Activated naive CD4-positive, alpha-beta T cell treated with anti-CD3 and anti-CD28 coated beads for 36 hours (primary cell): Measurements from ENCODE around the gene SRP68. TPM values are rescaled to one million over a fixed set of nuclear protein-coding genes. Genes with fewer than 3 reads are reported as not detected.
A peak's percentile ranks its signal among the peaks of the same experiment; 100 is the strongest.

Experiments
- CTCF ChIA-PET: fragments of 350-600 bp; sonication (Branson Sonifier 250); formaldehyde crosslinking; loops from one replicate; lab custom pipeline; 2021; ENCODE audit warnings: antibody characterized with exemption; lab: Charles Lee
- DNase-seq: peaks from one replicate; pipeline ENCODE4 v3.0.0-alpha.2; 2020
- H3K27ac Mint-ChIP-seq: one replicate; pipeline ENCODE4 v1.8.0; 2021; ENCODE audit warnings: mild to moderate bottlenecking, mixed read lengths
- H3K27me3 Mint-ChIP-seq: one replicate; pipeline ENCODE4 v1.8.0; 2021; ENCODE audit warnings: low read depth, mixed read lengths
- H3K36me3 Mint-ChIP-seq: one replicate; pipeline ENCODE4 v1.8.0; 2021; ENCODE audit warnings: low read depth, mixed read lengths
- H3K4me1 Mint-ChIP-seq: one replicate; pipeline ENCODE4 v1.8.0; 2021; ENCODE audit warnings: low read depth, mixed read lengths
- H3K4me3 Mint-ChIP-seq: one replicate; pipeline ENCODE4 v1.8.0; 2021; ENCODE audit warnings: mild to moderate bottlenecking, moderate library complexity, mixed read lengths
- H3K9me3 Mint-ChIP-seq: one replicate; pipeline ENCODE4 v1.8.0; 2021; ENCODE audit warnings: mixed read lengths
- intact Hi-C: fragments of 100-400 bp; cut with micrococcal nuclease; formaldehyde crosslinking; loops from one replicate; pipeline ENCODE4 v1.15.1; 2023
- microRNA-seq: library from miRNA; unstranded; fragments of <30 nt; microRNA quantifications from one replicate; pipeline ENCODE4 v1.2.0, GENCODE V29; 2022; ENCODE audit warnings: borderline microRNAs expressed, borderline replicate concordance
- total RNA-seq, 2 experiments: library from RNA; stranded (reverse); gene quantifications; one replicate each; pipeline ENCODE4 v1.2.3, GENCODE V29; 2021

SRP68 gene
- total RNA-seq, 2 experiments from 2014 or later = 127 to 131 TPM

GRCh38 chr17:75995385-75995925 lies 76.9 kb downstream of the SRP68 start:
- DNase-seq = no peak
- CTCF ChIA-PET = interaction anchor here (0.6 to 11.2 kb wide), 4 partner anchors 10 to 86 kb away, joined by 3 to 124 read pairs (median 7); no protein-coding TSS in a partner anchor
- Mint-ChIP-seq H3K36me3 (peaks cover 2% of the 10 kb centered on the region), H3K27ac (no peak overlapping the region), H3K4me1 (peaks cover 16% of the 10 kb centered on the region), H3K4me3 (no peak overlapping the region), H3K27me3 (no peaks in the 10 kb centered on the region), H3K9me3 (no peaks in the 10 kb centered on the region)
- intact Hi-C loops = no loop called here

GRCh38 chr17:75994802-75995370 lies 77.4 kb downstream of the SRP68 start:
- no peaks in the 10 kb centered on the region for H3K9me3 Mint-ChIP-seq
- no peak overlapping the region for H3K27ac Mint-ChIP-seq
- intact Hi-C loops = no loop called here
- peaks cover 16% of the 10 kb centered on the region for H3K4me1 Mint-ChIP-seq
- H3K36me3 Mint-ChIP-seq = peaks cover 2% of the 10 kb centered on the region
- CTCF ChIA-PET = interaction anchor here (0.6 to 3.7 kb wide), 3 partner anchors 11 to 85 kb away, joined by 3 to 11 read pairs (median 3); no protein-coding TSS in a partner anchor
- H3K27me3 Mint-ChIP-seq = no peaks in the 10 kb centered on the region
- no peak for DNase-seq
- H3K4me3 Mint-ChIP-seq = no peak overlapping the region

- Mint-ChIP-seq H3K36me3 (peaks cover 2% of the 10 kb centered on the region), H3K9me3 (no peaks in the 10 kb centered on the region), H3K27ac (no peak overlapping the region), H3K27me3 (no peaks in the 10 kb centered on the region), H3K4me3 (no peak overlapping the region), H3K4me1 (peaks cover 3% of the 10 kb centered on the region)
- CTCF ChIA-PET = interaction anchor here (0.6 to 2.1 kb wide), 3 partner anchors 13 to 250 kb away, joined by 3 to 8 read pairs (median 6); no protein-coding TSS in a partner anchor
- no peak for DNase-seq
- intact Hi-C loops = no loop called here
Measured at GRCh38 chr17:75991396-75991795, 80.9 kb downstream of the SRP68 start.

Small RNAs within 50 kb of the gene (microRNA-seq; reads per million reads assigned to microRNA genes)
- gene MIR6868 = 8.2 reads per million, percentile 15 among the genes with 10 or more reads in this experiment

Other genes with a start within 250 kb of the SRP68 start
- gene UNC13D, start 228.1 kb downstream of the SRP68 start, total RNA-seq = 10 to 100 TPM; 98.5 to 99.1 TPM
- gene WBP2, start 217.2 kb downstream of the SRP68 start, total RNA-seq = 10 to 100 TPM; 65.0 to 68.7 TPM
- 1 to 10 TPM; 8.1 to 9.6 TPM for gene TRIM47, start 193.9 kb downstream of the SRP68 start, total RNA-seq
- gene TRIM65, start 175.6 kb downstream of the SRP68 start, total RNA-seq = 10 to 100 TPM; 24.5 to 25.5 TPM
- gene MRPL38, start 167.6 kb downstream of the SRP68 start, total RNA-seq = 100 to 1,000 TPM; 109 to 117 TPM
- gene FBF1, start 131.5 kb downstream of the SRP68 start, total RNA-seq = 10 to 100 TPM; 20.7 to 21.0 TPM
- gene ACOX1, start 93.4 kb downstream of the SRP68 start, total RNA-seq = 10 to 100 TPM; 31.4 to 34.9 TPM
- gene TEN1, start 93.3 kb downstream of the SRP68 start, total RNA-seq = 10 to 100 TPM in 1 of 2 experiments, 1 to 10 TPM in 1; 9.7 to 12.2 TPM
- 1 to 10 TPM; 3.1 to 5.0 TPM for gene CDK3, start 71.7 kb downstream of the SRP68 start, total RNA-seq
- gene EVPL, start 45.2 kb downstream of the SRP68 start, total RNA-seq = under 1 TPM in 1 of 2 experiments, not detected in 1; 0.14 TPM
- 1 to 10 TPM; 3.3 to 3.6 TPM for gene GALR2, start 2.3 kb upstream of the SRP68 start, total RNA-seq
- 1 to 10 TPM; 6.4 to 6.5 TPM for gene ZACN, start 6.7 kb upstream of the SRP68 start, total RNA-seq
- 10 to 100 TPM; 43.5 to 46.6 TPM for gene EXOC7, start 31.3 kb upstream of the SRP68 start, total RNA-seq
- under 1 TPM; 0.60 to 0.84 TPM for gene FOXJ1, start 68.7 kb upstream of the SRP68 start, total RNA-seq
- gene RNF157, start 168.0 kb upstream of the SRP68 start, total RNA-seq = 10 to 100 TPM; 38.1 to 45.3 TPM
- gene UBALD2, start 192.8 kb upstream of the SRP68 start, total RNA-seq = 100 to 1,000 TPM; 467 to 472 TPM
- under 1 TPM; 0.52 TPM for gene QRICH2, start 235.8 kb upstream of the SRP68 start, total RNA-seq